K562 (cell line): ENCODE measurements around the gene OXTR. TPM values are rescaled to one million over a fixed set of nuclear protein-coding genes. Genes with fewer than 3 reads are reported as not detected.

Experiments used
- ATAC-seq: fragments of 200-7000 bp; cut with Tn5 transposase; 3 replicates; pipeline ENCODE4 v1.9.1; 2020; ENCODE audit warnings: moderate library complexity
- BruUV-seq: library from RNA; stranded (reverse); fragments of 400-500 nt; replicated peaks from 2 replicates; lab custom pipeline; 2021; lab: Mats Ljungman, UMichigan
- CTCF ChIA-PET: fragments of 300-600 bp; formaldehyde crosslinking; extraction: SDS; loops from one replicate; lab custom pipeline; 2021; ENCODE audit warnings: low intra/inter-chr PET ratio; lab: Yijun Ruan, JAX
- POLR2A ChIA-PET: fragments of 300-600, 350-650 bp; sonication (Branson Sonifier 250); formaldehyde crosslinking; extraction: SDS; loops from one replicate; lab custom pipeline; 2021; ENCODE audit warnings: antibody characterized with exemption, inconsistent platforms; lab: Yijun Ruan, JAX
- DNase-seq, 4 experiments: peaks; one replicate each; pipeline versions ENCODE4 v3.0.0 to v3.0.0-alpha.2; 2011 to 2018; ENCODE audit warnings: low spot score in 3 of 4, mixed read lengths in 3 of 4; ENCODE audit errors: extremely low read depth in 1 of 4
- FAIRE-seq: peaks from 2 replicates; lab custom pipeline; 2011; peaks lifted over from hg19 to GRCh38; lab: Jason Lieb, UNC
- H2AFZ ChIP-seq: 2 replicates; pipeline ENCODE4 v1.6.0; 2011; ENCODE audit warnings: low read depth, low read length, control low read depth, inconsistent platforms
- H3K27ac ChIP-seq: fragments of 200-600 bp; 3 replicates; pipeline ENCODE4 v1.8.0; 2011; ENCODE audit warnings: low read depth, mild to moderate bottlenecking, control low read depth, inconsistent platforms, low read length, moderate library complexity, mixed read lengths; ENCODE audit errors: extremely low read depth
- H3K27me3 ChIP-seq, 2 experiments: fragments of 300-600 bp in 1 of 2; 2 replicates in 1 of 2; 3 replicates in 1 of 2; pipeline versions ENCODE4 v1.6.0 to v1.8.0; 2011; ENCODE audit warnings: inconsistent platforms in 2 of 2, low read length in 2 of 2, mild to moderate bottlenecking in 1 of 2, mixed read lengths in 1 of 2, moderate library complexity in 1 of 2; ENCODE audit not compliant: control insufficient read depth in 2 of 2, insufficient read depth in 2 of 2
- H3K36me3 ChIP-seq: fragments of 300-600 bp; 3 replicates; pipeline ENCODE4 v1.8.0; 2011; ENCODE audit warnings: mild to moderate bottlenecking, low read length, inconsistent platforms; ENCODE audit not compliant: control insufficient read depth, insufficient read depth
- H3K4me1 ChIP-seq, 2 experiments: fragments of 200-600 bp in 1 of 2; replicated peaks in 1 of 2; 2 replicates in 1 of 2; 3 replicates in 1 of 2; pipeline versions ENCODE4 v1.5.1 to v1.8.0; 2011; ENCODE audit warnings: inconsistent platforms in 2 of 2, low read length in 2 of 2, mild to moderate bottlenecking in 1 of 2, mixed read lengths in 1 of 2, moderate library complexity in 1 of 2; ENCODE audit not compliant: control insufficient read depth in 2 of 2, insufficient read depth in 2 of 2
- H3K4me2 ChIP-seq: 2 replicates; pipeline ENCODE4 v1.6.1; 2011; ENCODE audit warnings: low read length, control low read depth, inconsistent platforms, mixed read lengths; ENCODE audit not compliant: insufficient read depth
- H3K4me3 ChIP-seq: fragments of 200-600 bp; sonication (generic), shearing (Covaris generic); 2 replicates; pipeline ENCODE4 v1.5.1; 2016; ENCODE audit warnings: control low read depth, inconsistent platforms
- H3K79me2 ChIP-seq: fragments of 200-600 bp; 3 replicates; pipeline ENCODE4 v1.8.0; 2011; ENCODE audit warnings: low read length, inconsistent platforms; ENCODE audit not compliant: control insufficient read depth, insufficient read depth
- H3K9ac ChIP-seq, 2 experiments: 2 replicates each; pipeline versions ENCODE4 v1.6.0 to v1.6.1; 2011; ENCODE audit warnings: low read depth in 2 of 2, low read length in 2 of 2, control low read depth in 1 of 2, inconsistent platforms in 1 of 2, mild to moderate bottlenecking in 1 of 2, mixed read lengths in 1 of 2; ENCODE audit not compliant: insufficient read depth in 1 of 2
- H3K9me1 ChIP-seq: one replicate; pipeline ENCODE4 v1.6.0; 2011; ENCODE audit warnings: inconsistent platforms, mild to moderate bottlenecking, low read length, moderate library complexity; ENCODE audit not compliant: control insufficient read depth, insufficient read depth
- H3K9me3 ChIP-seq: replicated peaks from 2 replicates; pipeline ENCODE4 v1.5.1; 2011; ENCODE audit warnings: low read depth, low read length, inconsistent platforms; ENCODE audit not compliant: control insufficient read depth, insufficient read depth
- H4K20me1 ChIP-seq: replicated peaks from 2 replicates; pipeline ENCODE4 v1.6.1; 2011; ENCODE audit warnings: low read length, inconsistent platforms, mixed read lengths; ENCODE audit not compliant: control insufficient read depth, insufficient read depth
- CAMTA2 ChIP-seq: fragments of 250-450 bp; sonication (Bioruptor Pico); conservative IDR thresholded peaks from 2 replicates; pipeline ENCODE4 v1.5.1; 2022
- KLF16 ChIP-seq: IDR thresholded peaks from 2 replicates; pipeline ENCODE4 v1.6.1; 2016; ENCODE audit warnings: antibody characterized with exemption
- MTA3 ChIP-seq: fragments of 450-650 bp; formaldehyde crosslinking; IDR thresholded peaks from 2 replicates; pipeline ENCODE4 v1.6.1; 2017; ENCODE audit warnings: mild to moderate bottlenecking, borderline replicate concordance
- NCOA1 ChIP-seq: fragments of 450-650 bp; IDR thresholded peaks from 2 replicates; pipeline ENCODE4 v1.6.1; 2016; ENCODE audit warnings: low read depth
- PURB ChIP-seq: sonication (generic); formaldehyde crosslinking; IDR thresholded peaks from 2 replicates; pipeline ENCODE4 v1.9.0; 2021; ENCODE audit warnings: low read depth, mild to moderate bottlenecking, missing genetic modification reagents
- SAFB2 ChIP-seq: fragments of 200-400 bp; formaldehyde crosslinking; IDR thresholded peaks from 2 replicates; pipeline ENCODE4 v1.6.1; 2018; ENCODE audit warnings: borderline replicate concordance, low read length, low read depth, moderate library complexity; ENCODE audit not compliant: severe bottlenecking
- ZNF57 ChIP-seq: fragments of 450-650 bp; formaldehyde crosslinking; IDR thresholded peaks from 2 replicates; pipeline ENCODE4 v1.4.0; 2020; ENCODE audit warnings: mild to moderate bottlenecking, moderate library complexity
- ZNF644 ChIP-seq: fragments of 200-800 bp; sonication (Bioruptor generic); IDR thresholded peaks from 2 replicates; pipeline ENCODE4 v1.6.1; 2016; ENCODE audit warnings: low read depth, missing genetic modification characterization, missing compliant biosample characterization
- WGBS: fragments of 100-300 bp; shearing (Covaris generic); methylation state at CpG from one replicate; pipeline ENCODE4 v1.1.6; 2016; ENCODE audit warnings: low coverage, mixed read lengths; ENCODE audit not compliant: insufficient coverage; ENCODE audit errors: missing lambda C conversion rate; 5-methylcytosine and 5-hydroxymethylcytosine counted together
- in situ Hi-C: fragments of 300-500 bp; cut with MboI; formaldehyde crosslinking; loops from 4 replicates; pipeline ENCODE4 v1.15.0; 2018; ENCODE audit warnings: inconsistent platforms, mixed read lengths
- intact Hi-C: fragments of 100-400 bp; cut with micrococcal nuclease; formaldehyde crosslinking; loops from 2 replicates; pipeline ENCODE4 v1.14.2; 2022
- polyA plus RNA-seq, 8 experiments: library from polyadenylated mRNA; depleted of rRNA in 4 of 8; stranded (reverse) in 5 of 8; unstranded in 3 of 8; fragments of >200 nt; fragmentation: Nextera tagmentation in 2 of 8; fragmentation: Illumina TruSeq in 1 of 8; extraction: Ambion mirVana in 2 of 8; extraction: Trizol in 1 of 8; gene quantifications; 2 replicates each; pipeline versions ENCODE4 v1.2.1 to v1.2.3, GENCODE V29; 2011 to 2014; ENCODE audit warnings: inconsistent platforms in 1 of 8, missing spikeins in 1 of 8
- total RNA-seq, 7 experiments: library from RNA; depleted of rRNA in 6 of 7; stranded (reverse); fragments of >200 nt in 6 of 7; fragmentation: Illumina TruSeq in 2 of 7; extraction: Trizol in 2 of 7; gene quantifications; 2 replicates each; pipeline versions ENCODE4 v1.2.1 to v1.2.3, GENCODE V29; 2011 to 2021; ENCODE audit warnings: low replicate concordance in 1 of 7
- TF ChIP-seq, protein P1 (sequence below): fragments of 250-450 bp; sonication (Bioruptor Pico); IDR thresholded peaks from 2 replicates; pipeline ENCODE4 v1.4.0; 2020; ENCODE audit warnings: mild to moderate bottlenecking, moderate library complexity, borderline replicate concordance
- TF ChIP-seq, protein P2 (sequence below): sonication (generic); formaldehyde crosslinking; IDR thresholded peaks from 2 replicates; pipeline ENCODE4 v1.8.1; 2022; ENCODE audit warnings: missing genetic modification reagents

OXTR gene
- total and polyA plus RNA-seq, 9 of the 15 experiments (the other 6 are each of a cell fraction or from before 2014, with no cell fraction given): 0.14 to 1.3 (median 0.80) TPM

DNA sequence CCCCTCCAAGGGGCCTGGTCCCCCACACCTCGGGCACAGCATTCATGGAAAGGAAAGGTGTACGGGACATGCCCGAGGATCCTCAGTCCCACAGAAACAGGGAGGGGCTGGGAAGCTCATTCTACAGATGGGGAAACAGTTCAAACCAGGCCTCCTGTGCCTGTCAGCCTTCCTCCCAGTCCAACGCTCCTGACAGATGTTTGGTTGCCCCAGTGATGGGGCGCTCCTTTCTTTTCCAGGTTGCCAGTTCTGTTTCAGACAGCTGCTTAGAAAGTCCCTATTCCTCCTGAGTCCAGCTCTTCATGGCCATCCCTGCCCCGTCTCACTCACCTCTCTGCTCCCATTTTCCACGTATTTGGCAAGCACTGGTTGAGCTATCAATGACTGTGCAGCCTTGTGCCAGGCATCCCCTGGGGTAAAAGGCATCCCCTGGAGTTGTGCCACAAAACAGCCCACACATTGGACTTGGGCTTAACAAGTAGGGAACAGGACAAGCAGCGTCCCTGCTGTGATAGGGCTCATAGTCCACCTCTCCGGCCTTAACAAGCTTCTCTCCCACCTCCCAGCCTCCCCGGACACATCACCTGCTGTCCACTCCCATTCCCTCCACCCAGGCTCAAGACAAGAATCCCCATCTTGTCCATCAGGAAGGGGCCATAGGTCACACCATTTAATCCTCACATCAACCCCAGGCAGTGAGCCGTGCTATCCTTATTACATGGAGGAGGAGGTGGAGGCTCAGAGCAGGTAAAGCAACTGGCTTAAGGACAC is 6.6 kb downstream of the OXTR start (continued):
- TF ChIP-seq PURB (CRISPR knock-in tag): no peak
- TF ChIP-seq, protein P1, sequence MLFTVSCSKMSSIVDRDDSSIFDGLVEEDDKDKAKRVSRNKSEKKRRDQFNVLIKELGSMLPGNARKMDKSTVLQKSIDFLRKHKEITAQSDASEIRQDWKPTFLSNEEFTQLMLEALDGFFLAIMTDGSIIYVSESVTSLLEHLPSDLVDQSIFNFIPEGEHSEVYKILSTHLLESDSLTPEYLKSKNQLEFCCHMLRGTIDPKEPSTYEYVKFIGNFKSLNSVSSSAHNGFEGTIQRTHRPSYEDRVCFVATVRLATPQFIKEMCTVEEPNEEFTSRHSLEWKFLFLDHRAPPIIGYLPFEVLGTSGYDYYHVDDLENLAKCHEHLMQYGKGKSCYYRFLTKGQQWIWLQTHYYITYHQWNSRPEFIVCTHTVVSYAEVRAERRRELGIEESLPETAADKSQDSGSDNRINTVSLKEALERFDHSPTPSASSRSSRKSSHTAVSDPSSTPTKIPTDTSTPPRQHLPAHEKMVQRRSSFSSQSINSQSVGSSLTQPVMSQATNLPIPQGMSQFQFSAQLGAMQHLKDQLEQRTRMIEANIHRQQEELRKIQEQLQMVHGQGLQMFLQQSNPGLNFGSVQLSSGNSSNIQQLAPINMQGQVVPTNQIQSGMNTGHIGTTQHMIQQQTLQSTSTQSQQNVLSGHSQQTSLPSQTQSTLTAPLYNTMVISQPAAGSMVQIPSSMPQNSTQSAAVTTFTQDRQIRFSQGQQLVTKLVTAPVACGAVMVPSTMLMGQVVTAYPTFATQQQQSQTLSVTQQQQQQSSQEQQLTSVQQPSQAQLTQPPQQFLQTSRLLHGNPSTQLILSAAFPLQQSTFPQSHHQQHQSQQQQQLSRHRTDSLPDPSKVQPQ: no peak

DNA sequence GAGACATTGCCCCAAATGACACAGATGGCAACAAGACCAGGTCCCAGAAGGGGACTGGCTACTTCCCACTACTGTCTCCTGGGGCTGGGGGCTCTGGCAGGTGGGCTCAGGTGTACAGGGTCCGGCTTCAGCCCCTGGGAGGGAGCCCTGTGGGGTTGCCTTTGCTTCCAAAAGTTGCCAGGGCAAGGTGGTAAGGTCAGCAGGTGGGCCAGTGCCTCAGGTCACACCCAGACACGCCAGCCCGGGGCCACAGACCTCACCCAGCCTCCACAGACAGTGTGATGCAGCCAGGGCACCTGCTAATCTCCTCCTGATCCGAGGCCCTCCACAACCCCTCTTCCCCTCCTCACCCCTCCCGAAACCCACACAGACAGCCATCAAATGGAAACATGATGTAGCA is 7.5 kb downstream of the OXTR start:
- no TSS peak for BruUV-seq
- in situ Hi-C loops (no loop called here), intact Hi-C loops (no loop called here)
- Histone ChIP-seq H3K27me3 (peaks cover 24 to 62% of the 10 kb centered on the region in 2 experiments; a peak in 4 of 5 replicates), H2AFZ (no peak overlapping the region), H3K9me1 (no peaks in the 10 kb centered on the region), H3K9ac (no peak overlapping the region), H4K20me1 (no peaks in the 10 kb centered on the region), H3K4me2 (no peak overlapping the region), H3K4me1 (no peaks in the 10 kb centered on the region), H3K9me3 (no peaks in the 10 kb centered on the region), H3K27ac (no peak overlapping the region), H3K79me2 (no peaks in the 10 kb centered on the region), H3K36me3 (no peaks in the 10 kb centered on the region), H3K4me3 (no peak overlapping the region)
- DNase-seq: no peak
- no peak for FAIRE-seq
- ChIA-PET CTCF (no interaction called here), POLR2A (interaction anchor here (0.6 to 1.4 kb wide), 4 partner anchors 10 to 212 kb away, joined by 3 to 6 read pairs (median 4); no protein-coding TSS in a partner anchor)
- WGBS: 3% methylated on average over 5 of the region's 5 CpGs
- ATAC-seq: no peak
- TF ChIP-seq ZNF644 (tag): no peak
- no peak for TF ChIP-seq MTA3
- no peak for TF ChIP-seq NCOA1
- TF ChIP-seq, protein P2, sequence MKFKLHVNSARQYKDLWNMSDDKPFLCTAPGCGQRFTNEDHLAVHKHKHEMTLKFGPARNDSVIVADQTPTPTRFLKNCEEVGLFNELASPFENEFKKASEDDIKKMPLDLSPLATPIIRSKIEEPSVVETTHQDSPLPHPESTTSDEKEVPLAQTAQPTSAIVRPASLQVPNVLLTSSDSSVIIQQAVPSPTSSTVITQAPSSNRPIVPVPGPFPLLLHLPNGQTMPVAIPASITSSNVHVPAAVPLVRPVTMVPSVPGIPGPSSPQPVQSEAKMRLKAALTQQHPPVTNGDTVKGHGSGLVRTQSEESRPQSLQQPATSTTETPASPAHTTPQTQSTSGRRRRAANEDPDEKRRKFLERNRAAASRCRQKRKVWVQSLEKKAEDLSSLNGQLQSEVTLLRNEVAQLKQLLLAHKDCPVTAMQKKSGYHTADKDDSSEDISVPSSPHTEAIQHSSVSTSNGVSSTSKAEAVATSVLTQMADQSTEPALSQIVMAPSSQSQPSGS (CRISPR knock-in tag): no peak
- no peak for TF ChIP-seq ZNF57
- no peak for TF ChIP-seq CAMTA2 (CRISPR knock-in tag)
- no peak for TF ChIP-seq SAFB2
- no peak for TF ChIP-seq KLF16
